Measurements from ENCODE around the gene PROC. TPM values are rescaled to one million over a fixed set of nuclear protein-coding genes. Genes with fewer than 3 reads are reported as not detected.

Gene PROC
- total and polyA plus RNA-seq, 2 of the 8 experiments (the other 6 are each of a cell fraction or from before 2014, with no cell fraction given), result 1.5 to 1.6 TPM

DNA sequence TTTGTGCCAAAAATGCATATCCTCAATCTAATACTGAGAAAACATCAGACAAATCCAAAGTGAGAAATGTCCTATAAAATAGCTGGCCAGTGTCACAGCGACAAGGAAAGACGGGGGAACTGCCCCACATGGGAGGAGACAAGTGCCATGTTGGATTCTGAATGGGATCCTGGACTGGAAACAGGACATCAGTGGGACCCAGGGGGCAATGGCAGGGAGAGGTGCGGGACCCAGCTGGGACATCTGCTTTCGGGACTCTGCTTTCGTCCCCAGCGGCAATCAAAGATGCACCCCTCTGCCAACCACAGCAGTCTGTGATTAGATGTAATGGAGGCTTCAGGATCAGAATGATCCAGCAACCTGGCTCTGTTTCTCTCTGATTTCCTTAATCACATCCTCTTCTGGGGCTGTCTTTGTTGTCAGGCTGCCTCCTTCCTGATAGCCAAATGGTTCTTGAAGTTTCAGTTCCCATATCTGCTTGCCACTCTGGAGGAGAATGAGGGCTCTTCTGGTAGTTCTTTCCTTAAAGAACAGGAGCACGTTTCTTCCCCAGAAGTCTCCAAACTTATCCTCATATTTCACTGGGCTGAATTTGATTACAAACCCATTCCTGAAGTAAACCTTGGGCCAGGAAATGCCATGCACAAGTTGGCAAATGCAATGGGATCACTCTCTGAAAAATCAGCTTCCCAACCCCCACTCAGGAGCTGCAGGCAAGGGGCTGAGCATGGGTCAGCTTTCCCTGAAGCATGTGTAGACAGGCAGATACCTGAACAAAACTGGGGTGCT lies 13.6 kb upstream of the PROC start (continued):
- TF ChIP-seq TEAD4 (IDR thresholded peaks at IDR 0.05; ENCODE audit: low read depth, low read length), result no peak
- no peak for TF ChIP-seq KDM1A (IDR thresholded peaks at IDR 0.05; ENCODE audit: borderline replicate concordance, low read length)
- no peak for TF ChIP-seq GABPA (IDR thresholded peaks at IDR 0.05; ENCODE audit: borderline replicate concordance, insufficient read depth, low read length)
- no peak for TF ChIP-seq SIRT6 (IDR thresholded peaks at IDR 0.05; ENCODE audit: low read length)
- no peak for TF ChIP-seq HDAC6 (IDR thresholded peaks at IDR 0.05; ENCODE audit: low read depth, low read length)
